HG03066 (cell line): ENCODE results near the gene SLC1A2.

Source experiments
- ATAC-seq: cut with Tn5 transposase; IDR thresholded peaks from one replicate; pipeline ENCODE4 v1.9.1; 2021; ENCODE audit warnings: low read depth; ENCODE audit not compliant: unreplicated experiment

The SLC1A2 gene

DNA sequence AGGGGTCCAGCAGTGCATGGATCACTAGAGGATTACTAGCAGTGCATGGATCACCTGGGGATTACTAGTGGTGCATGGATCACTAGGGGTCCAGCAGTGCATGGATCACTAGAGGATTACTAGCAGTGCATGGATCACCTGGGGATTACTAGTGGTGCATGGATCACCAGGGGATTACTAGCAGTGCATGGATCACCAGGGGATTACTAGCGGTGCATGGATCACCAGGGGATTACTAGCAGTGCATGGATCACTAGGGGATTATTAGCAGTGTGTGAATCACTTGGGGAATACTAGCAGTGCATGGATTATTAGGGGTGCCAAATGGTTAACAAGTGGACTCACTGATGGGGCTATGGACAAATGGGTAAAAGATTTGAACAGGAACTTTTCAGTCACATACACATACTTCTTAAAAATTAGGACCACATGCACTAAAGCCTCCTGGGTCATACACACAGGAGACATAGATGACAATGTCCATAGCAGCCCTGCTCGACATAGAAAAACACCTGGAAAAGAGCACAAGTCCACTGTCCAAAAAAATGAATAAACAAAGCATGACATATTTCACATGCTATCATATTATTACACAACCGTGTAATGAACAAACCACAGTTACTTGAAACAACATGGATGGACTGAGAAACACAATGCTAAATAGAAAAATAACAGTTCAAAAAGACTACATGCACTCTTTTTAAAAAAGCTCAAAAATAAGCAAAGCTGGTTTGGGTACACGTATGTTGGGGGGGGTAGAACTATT, 170.6 kb downstream of the SLC1A2 start:
- ATAC-seq = no peak

DNA sequence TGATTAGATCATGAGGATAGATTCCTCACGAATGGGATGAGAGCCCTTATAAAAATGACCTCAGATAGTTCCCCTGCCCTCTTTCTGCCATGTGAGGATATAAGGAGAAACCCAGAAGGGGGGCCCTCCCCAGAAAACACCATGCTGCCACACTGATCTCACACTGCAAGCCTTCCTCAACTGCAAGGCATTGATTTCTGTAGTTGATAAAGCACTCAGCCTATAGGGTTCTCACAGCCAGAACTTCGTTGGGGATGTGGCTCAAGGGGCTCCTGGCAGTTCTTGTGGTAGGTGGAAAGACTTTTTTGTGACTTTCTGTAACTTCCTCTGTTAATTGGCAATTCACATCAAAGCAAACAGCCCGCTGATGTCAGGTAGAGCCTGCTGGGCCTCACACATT, 171.5 kb downstream of the SLC1A2 start:
- ATAC-seq = no peak

DNA sequence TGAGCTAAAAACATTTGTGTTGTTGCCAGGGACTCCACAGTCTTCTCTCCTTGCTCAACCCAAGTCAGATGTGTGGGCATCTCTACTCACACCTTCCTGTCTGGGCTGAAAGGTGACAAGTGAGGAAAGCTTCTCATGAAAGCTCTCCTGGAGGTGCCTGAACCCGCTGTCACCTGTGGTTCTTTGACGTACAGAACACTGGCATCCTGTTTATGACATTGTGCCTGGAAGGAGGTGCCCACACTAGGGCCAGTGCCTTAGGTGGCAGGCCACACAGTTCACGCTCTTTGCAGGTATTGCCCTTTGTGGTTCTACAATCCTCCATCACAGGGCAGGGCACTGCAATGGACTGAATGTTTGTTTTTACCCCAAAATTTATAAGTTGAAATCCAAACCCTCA, 171.9 kb downstream of the SLC1A2 start:
- ATAC-seq = no peak

DNA sequence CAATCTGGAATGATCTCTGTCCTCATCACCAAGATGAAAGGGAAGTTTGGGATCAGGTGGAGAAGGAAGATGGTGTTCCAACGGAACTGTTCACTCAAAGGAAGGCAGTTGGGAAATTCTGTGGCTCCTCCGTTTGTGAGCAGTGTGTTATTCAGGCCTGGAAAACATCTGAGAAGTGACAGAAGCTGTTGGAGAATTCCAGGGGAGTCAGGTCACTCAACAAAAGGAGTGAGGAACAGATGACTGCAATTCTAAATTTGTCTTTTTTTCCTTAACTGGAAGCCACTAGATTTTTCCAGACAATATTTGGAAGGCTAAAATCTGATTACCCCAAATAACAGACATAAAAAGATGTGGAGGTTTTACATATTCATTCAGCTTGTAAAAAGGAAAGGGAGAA, 172.6 kb downstream of the SLC1A2 start:
- ATAC-seq = no peak

DNA sequence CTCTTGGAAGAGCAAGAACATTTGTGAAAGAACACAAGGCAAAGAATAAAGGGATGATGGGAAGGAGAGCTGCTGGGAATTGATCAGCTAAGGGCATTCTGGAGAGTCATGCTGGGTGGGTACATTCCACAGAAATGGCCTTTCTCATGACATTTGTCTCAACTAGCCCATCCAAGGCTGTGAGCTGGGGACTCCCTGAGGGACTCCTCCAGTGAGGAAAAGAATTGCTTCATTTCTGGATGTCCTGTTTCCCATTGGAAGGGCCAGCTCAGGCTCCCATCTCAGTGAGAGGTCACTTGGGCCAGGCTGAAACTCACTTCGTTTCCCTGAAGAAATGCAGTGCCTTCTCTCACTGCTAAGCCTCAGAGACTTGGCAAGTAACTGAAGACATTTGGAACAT, 173.6 kb downstream of the SLC1A2 start:
- ATAC-seq = no peak

DNA sequence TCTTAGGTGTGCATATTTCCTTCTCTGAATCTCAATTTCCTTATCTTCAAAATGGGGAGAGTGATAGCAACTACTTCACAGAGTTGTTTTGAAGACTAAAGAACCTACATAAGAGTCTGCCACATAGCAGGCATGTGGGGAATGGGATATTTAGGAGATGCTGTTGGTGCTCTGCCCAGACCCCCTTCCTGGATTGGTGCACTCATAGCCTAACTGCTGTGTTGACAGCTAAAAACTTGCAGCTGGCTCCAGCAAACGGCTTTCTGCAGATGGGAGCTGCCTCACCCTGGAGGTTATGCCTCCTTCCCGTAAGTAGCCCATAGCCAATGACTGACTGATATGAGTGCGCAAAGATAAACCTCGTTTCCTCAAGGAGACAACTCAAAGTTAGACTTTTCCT, 174.3 kb downstream of the SLC1A2 start:
- ATAC-seq = no peak

DNA sequence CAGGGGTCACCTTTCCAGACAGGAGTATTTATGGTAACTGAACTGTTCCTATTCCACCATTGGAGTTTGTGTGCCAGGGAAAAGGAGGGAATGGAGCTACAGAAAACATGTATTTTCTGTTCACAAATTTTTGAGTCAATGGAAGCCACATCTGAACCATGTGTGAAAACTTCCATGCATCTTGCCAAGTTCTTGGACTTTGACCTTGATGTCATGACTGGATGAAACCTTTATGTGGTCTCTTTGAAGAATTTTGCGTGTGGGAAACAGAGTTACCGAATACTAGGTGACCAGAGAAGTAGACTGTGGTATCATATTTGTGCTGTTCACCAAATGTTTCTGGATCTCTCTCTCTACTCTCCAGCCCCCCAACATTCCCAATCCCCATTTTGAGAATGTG, 175.6 kb downstream of the SLC1A2 start:
- no peak for ATAC-seq

DNA sequence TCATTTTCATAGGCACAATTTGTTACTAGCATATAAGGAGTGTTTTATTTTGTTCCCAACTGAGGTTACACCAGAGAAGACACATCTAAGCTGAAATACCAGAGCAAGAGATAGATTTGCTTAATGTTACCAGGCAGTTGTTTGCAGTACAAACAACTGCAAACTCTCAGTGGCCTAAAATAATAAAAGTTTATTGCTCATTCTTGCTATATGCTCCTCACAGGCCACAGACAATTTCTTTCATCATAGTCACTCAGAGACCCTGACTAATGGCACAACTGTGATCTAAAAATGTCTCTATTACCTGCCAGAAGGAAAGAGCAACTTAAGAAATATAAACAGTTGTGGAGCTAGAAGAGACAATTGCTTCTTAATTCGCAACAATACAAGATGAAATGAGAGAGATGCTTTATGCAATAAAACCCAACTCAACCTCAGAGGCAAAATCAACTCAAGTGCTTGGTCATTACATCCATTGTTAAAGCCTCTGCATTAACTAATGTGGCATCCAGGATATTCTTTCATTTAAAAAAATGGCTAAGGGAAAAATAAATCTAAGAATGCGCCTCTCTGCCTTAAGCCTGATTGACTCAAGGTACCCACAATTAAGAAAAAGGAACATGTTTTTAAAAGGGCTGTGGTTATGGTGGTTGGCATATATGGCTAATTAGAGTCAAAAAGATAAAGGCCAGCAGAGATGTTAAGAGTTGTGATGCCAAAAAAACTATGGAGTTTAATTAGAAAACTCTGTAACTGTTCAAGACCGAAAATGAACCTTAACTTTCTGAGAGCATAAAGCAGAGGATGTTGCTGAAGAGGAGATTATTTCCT, 176.7 kb downstream of the SLC1A2 start:
- ATAC-seq = no peak

DNA sequence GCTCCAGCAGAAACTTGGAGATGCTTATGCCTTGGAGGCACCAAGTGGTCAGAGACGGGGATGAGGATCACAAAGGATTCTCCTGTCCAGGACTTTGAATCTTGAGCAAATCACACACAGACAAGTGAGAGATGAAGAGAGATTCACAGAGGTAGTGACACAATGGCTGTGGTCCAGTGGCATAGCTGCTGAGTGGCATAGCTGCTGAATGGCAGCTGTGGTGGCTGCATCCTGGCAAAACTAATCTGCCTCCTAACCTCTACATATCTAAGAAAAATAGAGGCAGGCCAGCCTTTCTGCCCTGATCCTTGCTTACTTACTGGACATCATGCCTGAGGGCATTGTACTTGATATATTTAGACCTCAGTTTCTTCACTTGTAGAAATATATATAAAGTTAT, 177.8 kb downstream of the SLC1A2 start:
- ATAC-seq = no peak

DNA sequence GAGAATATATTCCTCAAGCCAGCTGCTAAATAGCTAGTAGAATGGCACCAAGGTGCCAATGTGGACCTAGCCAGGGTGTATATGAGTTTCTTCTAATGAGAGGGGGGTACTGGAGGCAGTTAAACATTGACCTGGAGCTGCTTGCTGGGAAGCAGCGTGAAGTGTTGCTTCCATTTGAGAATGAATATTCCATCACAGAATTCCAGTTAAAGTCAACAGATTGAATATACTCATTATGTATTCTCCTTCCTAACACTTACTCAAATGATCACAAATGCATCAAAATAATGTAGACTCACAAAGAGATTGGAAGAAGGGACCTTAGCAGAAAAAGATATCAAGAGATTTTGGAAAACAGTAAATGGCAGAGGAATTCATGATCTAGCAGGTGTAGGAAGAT, 178.3 kb downstream of the SLC1A2 start:
- no peak for ATAC-seq

DNA sequence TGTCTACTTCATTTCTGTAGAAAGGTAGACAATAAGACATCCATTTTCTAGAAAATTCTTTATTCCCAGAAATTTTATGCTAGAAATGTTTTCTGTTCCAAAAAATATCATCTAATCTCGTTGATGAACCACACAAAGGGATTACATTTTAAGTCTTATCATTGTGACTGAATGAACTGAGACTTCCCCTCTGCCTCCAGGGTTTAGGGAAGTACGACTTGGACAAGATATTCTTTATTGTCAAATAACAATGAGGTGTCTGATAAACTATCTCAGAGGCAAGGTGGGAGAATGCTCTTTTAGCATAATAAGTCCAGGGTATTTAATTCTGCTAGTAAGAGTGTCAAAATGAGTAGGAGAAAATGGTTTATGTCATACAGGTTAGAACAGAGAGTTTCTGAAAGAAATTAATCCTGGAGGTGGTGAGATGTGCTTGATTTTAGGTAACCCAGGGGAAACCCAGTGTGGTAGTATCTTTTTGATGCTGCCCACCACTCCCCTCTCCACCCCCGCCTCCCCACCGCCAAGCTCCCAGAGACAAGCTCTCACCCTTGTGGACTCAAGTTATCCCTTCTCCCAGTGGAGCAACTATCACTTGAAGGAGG, 179.8 kb downstream of the SLC1A2 start:
- no peak for ATAC-seq

DNA sequence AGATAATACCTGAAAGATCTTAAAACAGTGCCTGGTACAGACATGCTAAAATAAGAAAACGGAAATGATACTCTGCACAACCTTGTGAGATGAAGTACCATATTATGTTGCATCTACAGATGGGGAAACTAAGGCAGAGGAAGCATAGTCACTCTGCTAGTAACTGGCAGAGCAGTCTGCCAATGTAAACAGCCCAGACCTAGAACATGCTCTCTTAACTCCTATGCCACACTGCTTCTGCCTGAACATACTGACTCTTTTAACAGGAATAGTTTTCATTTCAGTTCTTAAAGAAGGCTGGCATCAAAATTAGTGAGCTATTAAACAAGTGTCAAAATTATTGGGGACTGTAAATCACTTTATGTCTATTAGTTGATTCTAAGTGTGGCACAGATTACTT, 180.5 kb downstream of the SLC1A2 start:
- no peak for ATAC-seq

DNA sequence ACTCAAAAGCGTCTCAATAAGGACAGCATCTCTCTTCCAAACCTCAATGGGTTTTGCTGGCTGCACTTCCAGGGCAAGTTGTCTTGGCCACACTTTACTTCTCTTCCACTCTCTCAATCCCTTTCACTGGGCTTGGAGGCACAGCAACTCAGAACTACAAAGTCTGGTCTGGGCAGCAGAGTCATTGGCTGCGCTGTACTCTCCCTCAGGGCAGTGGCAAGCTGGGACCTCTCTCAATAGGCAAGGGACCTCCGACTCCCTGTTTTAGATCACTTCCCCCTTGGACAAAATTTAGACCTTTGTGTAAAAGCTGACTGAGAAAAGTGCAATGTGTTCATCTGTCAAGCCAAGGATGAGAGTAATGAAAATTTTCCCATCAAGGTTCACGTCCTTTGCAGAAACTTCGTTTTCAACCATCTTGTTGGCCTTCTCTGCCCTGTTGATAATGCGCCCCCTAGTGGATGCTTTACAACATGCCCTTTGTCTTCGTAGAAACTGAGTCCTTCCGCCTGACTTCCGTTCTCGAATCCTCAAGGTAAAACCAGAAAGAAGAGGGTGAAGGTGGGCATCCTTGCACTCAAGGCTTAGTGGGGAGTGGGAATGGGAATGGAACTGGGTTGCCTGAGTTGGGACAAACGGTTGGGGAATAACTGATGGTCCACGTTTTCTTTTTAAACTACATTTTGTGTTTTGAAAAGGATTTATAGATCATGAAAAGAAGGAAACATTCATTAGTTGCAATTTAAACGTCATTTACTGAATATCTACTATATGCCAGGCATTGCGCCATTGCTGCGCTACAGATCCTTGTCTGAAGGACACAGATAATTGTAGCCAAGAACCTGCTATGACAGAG, 181.3 kb downstream of the SLC1A2 start:
- no peak for ATAC-seq

DNA sequence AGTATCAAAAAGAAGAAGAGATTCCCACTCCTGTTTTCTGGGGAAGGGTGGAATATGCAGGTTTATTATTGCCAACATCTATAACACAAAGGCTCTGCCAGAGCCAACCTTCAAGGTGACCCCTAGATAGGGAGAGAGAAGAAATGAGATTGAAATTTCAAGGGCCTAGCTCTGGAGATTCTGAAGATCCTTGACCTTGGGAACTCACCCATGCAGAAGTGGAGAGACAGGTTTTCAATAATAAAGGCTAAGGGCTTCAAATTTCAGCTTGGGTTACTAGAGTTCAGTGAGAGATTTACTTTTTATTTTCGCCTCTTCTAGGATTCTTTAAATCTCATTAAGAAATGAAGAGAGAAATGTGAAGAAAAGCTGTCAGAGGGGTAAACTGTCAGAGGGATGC, 182.0 kb downstream of the SLC1A2 start:
- ATAC-seq = no peak

DNA sequence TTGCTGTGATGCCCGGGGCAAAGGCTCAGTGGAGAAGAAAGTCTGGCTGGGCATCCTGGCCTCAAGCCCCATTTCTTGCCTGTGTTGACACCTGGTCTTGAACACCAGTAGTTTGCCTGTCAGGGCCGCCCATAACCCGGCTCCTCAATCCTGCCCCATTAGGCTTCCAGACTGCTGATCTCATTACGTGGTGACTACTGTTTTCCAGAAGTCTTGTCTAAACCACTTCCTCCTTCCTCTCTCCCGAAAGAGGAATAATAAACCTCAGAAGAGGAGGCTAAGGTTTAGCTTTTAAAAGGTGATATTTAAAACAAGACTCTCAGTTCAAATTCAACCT, 182.7 kb downstream of the SLC1A2 start:
- ATAC-seq = no peak

DNA sequence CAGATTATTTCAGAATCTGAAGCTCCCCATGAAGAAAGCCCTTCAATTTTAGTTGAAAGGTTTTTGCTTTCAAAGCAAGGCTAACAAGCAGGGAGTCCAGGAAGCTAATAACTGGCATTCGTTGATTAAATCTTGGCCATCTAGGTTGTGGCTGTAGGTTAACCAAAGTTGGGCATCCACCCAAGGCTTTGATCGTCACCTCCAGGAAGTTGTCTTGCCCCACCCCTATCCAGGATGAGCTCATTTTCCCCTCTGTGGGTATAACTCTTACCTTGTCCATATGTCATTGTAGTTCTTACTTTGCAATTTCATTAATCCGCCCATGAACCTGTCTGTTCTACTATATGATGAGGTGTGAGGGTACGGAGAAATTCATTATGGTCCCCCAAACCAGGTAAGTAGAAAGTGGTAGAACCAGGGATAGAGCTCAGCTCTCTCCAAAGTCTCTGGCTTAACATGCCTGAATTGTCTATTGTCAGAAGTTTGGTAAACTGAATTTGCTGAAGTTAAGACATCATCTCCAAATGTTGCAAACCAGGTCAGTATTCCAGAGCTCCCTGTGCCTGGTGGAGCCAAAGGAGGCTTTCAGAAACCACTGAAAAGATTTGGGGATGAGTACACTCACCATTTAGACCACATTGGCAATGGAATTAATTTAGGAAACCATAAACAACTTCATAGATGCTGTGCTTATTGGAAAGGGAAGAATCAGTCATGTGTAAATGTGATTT, 183.3 kb downstream of the SLC1A2 start:
- ATAC-seq = no peak

DNA sequence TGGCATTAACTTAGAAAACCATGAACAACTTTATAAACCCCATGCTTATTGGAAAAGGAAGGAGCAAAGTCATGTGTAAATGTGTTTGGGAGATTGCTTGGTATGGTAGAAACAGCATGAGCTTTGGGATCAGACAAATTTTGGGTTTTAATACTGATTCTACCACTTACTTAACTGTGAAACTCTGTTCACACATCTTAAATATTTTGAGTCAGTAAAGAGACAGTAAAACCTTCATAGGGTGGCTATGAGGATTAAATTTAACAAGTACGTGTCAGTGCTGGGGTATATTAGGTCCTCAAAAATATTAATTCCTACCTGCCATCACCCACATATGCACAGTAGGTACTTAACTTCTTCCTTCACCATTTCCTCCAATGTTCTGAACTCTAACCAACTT, 183.9 kb downstream of the SLC1A2 start:
- ATAC-seq = no peak

DNA sequence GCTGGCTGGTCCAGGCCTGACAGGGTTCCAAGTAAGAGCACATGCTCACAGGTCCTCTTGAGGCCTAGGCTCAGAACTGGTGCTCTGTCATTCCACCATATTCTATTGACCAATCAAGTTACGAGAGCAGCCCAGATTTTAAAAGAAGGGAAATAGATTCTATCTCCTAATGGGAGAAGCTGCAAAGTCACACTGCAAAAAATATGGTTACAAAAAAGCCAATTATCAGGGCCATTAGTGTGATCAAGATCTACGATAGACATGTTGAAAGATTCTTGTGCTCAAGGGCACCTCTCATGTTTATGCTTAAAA, 184.2 kb downstream of the SLC1A2 start:
- ATAC-seq = no peak

DNA sequence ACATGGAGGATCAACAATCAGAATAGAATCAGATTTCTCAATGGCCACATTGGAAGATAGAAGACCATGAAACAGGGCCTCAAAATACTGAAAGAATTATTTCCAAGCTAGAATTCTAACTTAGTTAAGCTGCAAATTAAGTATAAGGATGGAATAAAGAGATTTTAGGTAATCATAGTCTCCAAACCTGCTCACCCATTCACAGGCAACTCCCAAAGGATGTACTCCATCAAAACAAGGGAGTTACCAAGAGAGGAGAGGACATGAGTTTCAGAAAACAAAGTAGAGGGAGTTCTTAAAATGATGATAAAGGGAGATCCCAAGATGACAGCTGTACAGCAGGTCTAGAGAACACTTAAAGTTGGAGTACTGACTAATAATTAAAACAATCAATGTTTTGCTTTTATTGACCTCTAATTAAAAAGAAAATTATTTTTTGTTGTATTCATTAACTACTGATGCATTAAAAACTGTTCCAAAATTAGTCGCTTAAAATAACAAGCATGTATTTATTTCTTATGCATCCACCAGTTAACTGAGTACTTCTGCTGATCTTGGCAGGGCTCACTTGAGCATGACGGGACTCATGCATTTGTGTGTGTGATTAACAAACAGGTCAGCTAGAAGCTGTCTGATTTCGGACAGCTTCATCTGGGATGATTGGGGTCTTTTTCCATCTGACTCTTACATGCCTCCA, 184.8 kb downstream of the SLC1A2 start:
- ATAC-seq = no peak

DNA sequence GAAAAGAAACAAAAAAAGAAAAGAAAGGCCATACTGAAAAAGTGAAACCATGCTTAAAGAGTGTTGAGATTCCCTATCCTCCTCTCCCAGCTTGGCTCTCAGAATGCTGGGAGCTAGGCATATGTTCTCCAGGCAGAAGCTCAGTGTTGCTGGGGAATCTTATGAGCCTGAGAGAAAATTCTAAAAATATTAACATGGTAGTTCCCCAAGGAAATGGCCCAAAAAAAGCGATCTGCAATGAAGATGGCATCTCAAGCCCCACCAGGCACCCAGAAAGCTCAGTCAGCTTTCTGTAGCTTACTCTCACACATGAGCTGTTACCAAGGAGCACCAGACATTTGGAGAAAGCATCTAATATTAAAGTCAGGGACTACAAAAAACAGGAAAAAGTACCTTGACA, 185.8 kb downstream of the SLC1A2 start:
- no peak for ATAC-seq
